ENCODE data around the gene DDX10.
"Not testable (repeated sequence)": the region's sequence is repeated elsewhere in the genome, so short reads cannot be mapped to it uniquely, and the experiment has no call there.

Gene DDX10

GRCh38 chr11:108803776-108804175 is 138.9 kb downstream of the DDX10 start:
- no peaks in the 10 kb centered on the region for H3K36me3 ChIP-seq (ENCODE audit: control insufficient read depth, insufficient read depth, low read length, severe bottlenecking)
- no peak overlapping the region for H3K4me3 ChIP-seq (ENCODE audit: low read length)
- no peaks in the 10 kb centered on the region for H3K4me1 ChIP-seq (ENCODE audit: control insufficient read depth, insufficient read depth, low read length)
- H3K9me3 ChIP-seq (ENCODE audit: control insufficient read depth, low read length): no peaks in the 10 kb centered on the region
- H3K9ac ChIP-seq (ENCODE audit: low read length): no peak overlapping the region
- no peaks in the 10 kb centered on the region for H3K27me3 ChIP-seq (replicated peaks; ENCODE audit: control insufficient read depth, insufficient read depth, low read length)
- peak; percentile 51 for DNase-seq (ENCODE audit: low read depth)

GRCh38 chr11:108804511-108804910 is 139.6 kb downstream of the DDX10 start:
- H3K9me3 ChIP-seq (ENCODE audit: control insufficient read depth, low read length): no peaks in the 10 kb centered on the region

GRCh38 chr11:108805030-108805429 is 140.2 kb downstream of the DDX10 start:
- Histone ChIP-seq H3K36me3 (ENCODE audit: control insufficient read depth, insufficient read depth, low read length, severe bottlenecking) (no peaks in the 10 kb centered on the region), H3K4me3 (ENCODE audit: low read length) (no peak overlapping the region), H3K9ac (ENCODE audit: low read length) (no peak overlapping the region), H3K9me3 (ENCODE audit: control insufficient read depth, low read length) (no peaks in the 10 kb centered on the region), H3K27me3 (replicated peaks; ENCODE audit: control insufficient read depth, insufficient read depth, low read length) (no peaks in the 10 kb centered on the region), H3K4me1 (ENCODE audit: control insufficient read depth, insufficient read depth, low read length) (no peaks in the 10 kb centered on the region)
- no peak for DNase-seq (ENCODE audit: low read depth)

More at GRCh38 chr11:108804511-108804910, 139.6 kb downstream of the DDX10 start:
- Histone ChIP-seq H3K9ac (ENCODE audit: low read length) (no peak overlapping the region), H3K36me3 (ENCODE audit: control insufficient read depth, insufficient read depth, low read length, severe bottlenecking) (no peaks in the 10 kb centered on the region), H3K4me3 (ENCODE audit: low read length) (no peak overlapping the region), H3K27me3 (replicated peaks; ENCODE audit: control insufficient read depth, insufficient read depth, low read length) (no peaks in the 10 kb centered on the region), H3K4me1 (ENCODE audit: control insufficient read depth, insufficient read depth, low read length) (no peaks in the 10 kb centered on the region)
- no peak for DNase-seq (ENCODE audit: low read depth)

DNA sequence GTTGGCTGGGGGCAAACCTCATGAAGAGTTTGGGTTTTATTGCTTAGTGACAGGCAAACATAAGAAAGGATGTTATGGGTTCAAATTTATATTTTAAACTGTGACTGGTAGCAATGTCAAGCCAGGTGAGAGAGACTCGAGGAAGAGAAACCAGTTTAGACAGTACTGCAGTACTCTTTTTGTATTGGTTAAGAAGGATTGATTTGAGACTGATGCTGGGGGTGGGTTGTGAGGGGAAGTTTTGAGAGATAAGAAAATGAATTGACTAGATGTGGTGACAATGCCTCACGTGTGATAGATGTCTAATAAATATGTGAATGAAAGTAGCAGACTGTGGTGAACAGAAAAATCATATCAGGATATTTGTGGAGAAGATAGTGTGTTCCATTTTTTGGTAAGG is 142.4 kb downstream of the DDX10 start:
- Histone ChIP-seq H3K4me3 (ENCODE audit: low read length) (no peak overlapping the region), H3K9ac (ENCODE audit: low read length) (no peak overlapping the region), H3K27me3 (replicated peaks; ENCODE audit: control insufficient read depth, insufficient read depth, low read length) (no peaks in the 10 kb centered on the region), H3K36me3 (ENCODE audit: control insufficient read depth, insufficient read depth, low read length, severe bottlenecking) (no peaks in the 10 kb centered on the region), H3K9me3 (ENCODE audit: control insufficient read depth, low read length) (no peaks in the 10 kb centered on the region), H3K4me1 (ENCODE audit: control insufficient read depth, insufficient read depth, low read length) (no peaks in the 10 kb centered on the region)
- DNase-seq (ENCODE audit: low read depth): no peak

- H3K27me3 ChIP-seq (replicated peaks; ENCODE audit: control insufficient read depth, insufficient read depth, low read length): no peaks in the 10 kb centered on the region
- DNase-seq (ENCODE audit: low read depth): no peak
- no peaks in the 10 kb centered on the region for H3K36me3 ChIP-seq (ENCODE audit: control insufficient read depth, insufficient read depth, low read length, severe bottlenecking)
- H3K9ac ChIP-seq (ENCODE audit: low read length): no peak overlapping the region
- no peaks in the 10 kb centered on the region for H3K9me3 ChIP-seq (ENCODE audit: control insufficient read depth, low read length)
- H3K4me3 ChIP-seq (ENCODE audit: low read length): no peak overlapping the region
- H3K4me1 ChIP-seq (ENCODE audit: control insufficient read depth, insufficient read depth, low read length): no peaks in the 10 kb centered on the region
Observed at GRCh38 chr11:108813086-108813485, 148.2 kb downstream of the DDX10 start.

DNA sequence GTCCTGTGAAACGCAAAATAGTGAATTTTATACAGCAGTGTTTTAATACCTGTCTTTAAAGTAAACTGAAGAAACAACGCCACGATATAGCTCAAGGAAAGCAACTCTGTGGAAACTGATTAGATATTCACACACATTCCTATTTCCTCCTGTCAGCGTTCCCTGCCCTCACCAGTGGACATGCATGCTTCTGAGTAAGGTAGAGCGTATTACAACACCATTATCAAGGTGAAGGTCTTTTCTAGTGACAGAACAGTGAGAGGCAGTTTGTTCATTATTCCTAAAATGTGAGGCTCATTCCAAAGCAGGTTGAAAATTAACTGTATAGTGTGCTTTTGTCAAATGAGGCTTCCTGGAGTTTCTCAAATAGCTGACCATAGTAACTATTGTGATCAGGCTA is 153.1 kb downstream of the DDX10 start:
- Histone ChIP-seq H3K9ac (ENCODE audit: low read length) (no peak overlapping the region), H3K27me3 (replicated peaks; ENCODE audit: control insufficient read depth, insufficient read depth, low read length) (no peaks in the 10 kb centered on the region), H3K4me3 (ENCODE audit: low read length) (no peak overlapping the region), H3K36me3 (ENCODE audit: control insufficient read depth, insufficient read depth, low read length, severe bottlenecking) (no peaks in the 10 kb centered on the region), H3K9me3 (ENCODE audit: control insufficient read depth, low read length) (no peaks in the 10 kb centered on the region), H3K4me1 (ENCODE audit: control insufficient read depth, insufficient read depth, low read length) (no peaks in the 10 kb centered on the region)
- no peak for DNase-seq (ENCODE audit: low read depth)

DNA sequence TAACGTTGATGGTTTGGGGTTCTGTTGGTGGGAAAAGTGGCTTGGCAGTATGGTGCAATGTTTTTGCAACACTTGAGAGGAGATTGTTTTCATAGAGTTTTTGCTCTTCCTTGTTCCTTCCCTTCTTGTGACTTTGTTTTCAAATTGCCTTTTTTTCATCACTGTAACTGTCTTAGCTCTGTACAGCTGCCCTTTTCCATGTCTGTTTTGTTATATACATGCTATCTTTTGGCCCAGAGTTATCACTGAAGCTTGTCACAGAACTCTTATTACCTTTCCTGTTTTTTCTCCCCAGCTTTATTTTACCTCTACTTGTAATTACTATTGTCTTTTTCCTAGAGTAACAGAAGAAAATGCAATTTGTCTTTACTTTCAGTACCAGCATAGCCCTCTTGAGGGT is 154.1 kb downstream of the DDX10 start:
- H3K36me3 ChIP-seq (ENCODE audit: control insufficient read depth, insufficient read depth, low read length, severe bottlenecking): no peaks in the 10 kb centered on the region
- DNase-seq (ENCODE audit: low read depth): peak; percentile 1

DNA sequence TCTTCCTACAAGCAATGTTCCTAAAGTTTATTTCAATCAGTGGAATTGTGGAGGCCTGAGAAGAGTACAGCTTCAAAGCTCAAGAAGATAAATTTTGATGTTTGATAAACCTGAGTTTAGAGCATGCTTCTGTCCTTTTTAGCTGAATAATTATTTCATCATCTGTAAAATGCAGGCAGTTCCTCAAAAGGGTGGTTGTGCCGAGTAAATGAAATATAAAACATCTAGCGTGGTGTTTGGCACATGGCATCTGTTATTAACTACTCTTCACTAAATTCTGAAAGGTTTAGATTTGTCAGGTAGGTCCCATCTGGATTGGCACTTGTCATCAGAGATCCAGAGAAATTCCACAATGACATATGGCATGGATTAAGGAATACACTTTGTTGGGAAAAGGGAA is 155.1 kb downstream of the DDX10 start:
- no peak for DNase-seq (ENCODE audit: low read depth)
- no peaks in the 10 kb centered on the region for H3K9me3 ChIP-seq (ENCODE audit: control insufficient read depth, low read length)

More for the DNA sequence above, 154.1 kb downstream of the DDX10 start:
- Histone ChIP-seq H3K4me3 (ENCODE audit: low read length) (no peak overlapping the region), H3K27me3 (replicated peaks; ENCODE audit: control insufficient read depth, insufficient read depth, low read length) (no peaks in the 10 kb centered on the region), H3K9me3 (ENCODE audit: control insufficient read depth, low read length) (no peaks in the 10 kb centered on the region), H3K9ac (ENCODE audit: low read length) (no peak overlapping the region), H3K4me1 (ENCODE audit: control insufficient read depth, insufficient read depth, low read length) (no peaks in the 10 kb centered on the region)

GRCh38 chr11:108823960-108824359 is 159.1 kb downstream of the DDX10 start:
- H3K4me3 ChIP-seq (ENCODE audit: low read length); H3K9ac ChIP-seq (ENCODE audit: low read length); H3K36me3 ChIP-seq (ENCODE audit: control insufficient read depth, insufficient read depth, low read length, severe bottlenecking); DNase-seq (ENCODE audit: low read depth); H3K4me1 ChIP-seq (ENCODE audit: control insufficient read depth, insufficient read depth, low read length); H3K9me3 ChIP-seq (ENCODE audit: control insufficient read depth, low read length); H3K27me3 ChIP-seq (replicated peaks; ENCODE audit: control insufficient read depth, insufficient read depth, low read length): not testable (repeated sequence)

More for the DNA sequence above, 155.1 kb downstream of the DDX10 start:
- Histone ChIP-seq H3K4me3 (ENCODE audit: low read length) (no peak overlapping the region), H3K9ac (ENCODE audit: low read length) (no peak overlapping the region), H3K4me1 (ENCODE audit: control insufficient read depth, insufficient read depth, low read length) (no peaks in the 10 kb centered on the region), H3K36me3 (ENCODE audit: control insufficient read depth, insufficient read depth, low read length, severe bottlenecking) (no peaks in the 10 kb centered on the region), H3K27me3 (replicated peaks; ENCODE audit: control insufficient read depth, insufficient read depth, low read length) (no peaks in the 10 kb centered on the region)

GRCh38 chr11:108824545-108824944 is 159.7 kb downstream of the DDX10 start:
- H3K9me3 ChIP-seq (ENCODE audit: control insufficient read depth, low read length): peaks cover 2% of the 10 kb centered on the region

GRCh38 chr11:108825381-108825780 is 160.5 kb downstream of the DDX10 start:
- DNase-seq (ENCODE audit: low read depth): no peak
- no peaks in the 10 kb centered on the region for H3K36me3 ChIP-seq (ENCODE audit: control insufficient read depth, insufficient read depth, low read length, severe bottlenecking)
- peaks cover 2% of the 10 kb centered on the region for H3K9me3 ChIP-seq (ENCODE audit: control insufficient read depth, low read length)
- H3K27me3 ChIP-seq (replicated peaks; ENCODE audit: control insufficient read depth, insufficient read depth, low read length): no peaks in the 10 kb centered on the region
- no peak overlapping the region for H3K9ac ChIP-seq (ENCODE audit: low read length)
- H3K4me1 ChIP-seq (ENCODE audit: control insufficient read depth, insufficient read depth, low read length): no peaks in the 10 kb centered on the region
- no peak overlapping the region for H3K4me3 ChIP-seq (ENCODE audit: low read length)

More at GRCh38 chr11:108824545-108824944, 159.7 kb downstream of the DDX10 start:
- peak; percentile 11 for DNase-seq (ENCODE audit: low read depth)
- no peak overlapping the region for H3K9ac ChIP-seq (ENCODE audit: low read length)
- H3K4me1 ChIP-seq (ENCODE audit: control insufficient read depth, insufficient read depth, low read length): no peaks in the 10 kb centered on the region
- no peaks in the 10 kb centered on the region for H3K27me3 ChIP-seq (replicated peaks; ENCODE audit: control insufficient read depth, insufficient read depth, low read length)
- H3K4me3 ChIP-seq (ENCODE audit: low read length): no peak overlapping the region
- H3K36me3 ChIP-seq (ENCODE audit: control insufficient read depth, insufficient read depth, low read length, severe bottlenecking): no peaks in the 10 kb centered on the region

DNA sequence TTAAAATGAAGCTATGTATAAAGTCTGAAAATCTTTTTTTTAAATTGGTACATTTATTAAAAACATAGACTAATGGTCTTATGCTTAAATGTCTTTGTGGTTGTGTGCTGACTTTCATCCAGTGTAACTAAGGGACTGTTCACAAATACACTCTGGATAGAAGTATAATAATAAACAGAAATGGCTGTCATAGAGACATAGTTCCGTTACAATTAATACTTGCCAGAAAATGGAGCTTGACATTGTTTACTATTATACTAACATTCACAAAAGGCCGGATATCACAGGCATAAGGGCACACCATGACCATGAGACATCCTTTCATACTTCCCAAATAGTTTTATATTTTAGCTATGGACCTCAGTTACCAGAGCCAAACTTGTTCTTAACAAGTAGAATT is 161.3 kb downstream of the DDX10 start:
- no peak overlapping the region for H3K4me3 ChIP-seq (ENCODE audit: low read length)
- H3K4me1 ChIP-seq (ENCODE audit: control insufficient read depth, insufficient read depth, low read length): no peaks in the 10 kb centered on the region
- no peak overlapping the region for H3K9ac ChIP-seq (ENCODE audit: low read length)
- H3K9me3 ChIP-seq (ENCODE audit: control insufficient read depth, low read length): peaks cover 2% of the 10 kb centered on the region
- H3K36me3 ChIP-seq (ENCODE audit: control insufficient read depth, insufficient read depth, low read length, severe bottlenecking): no peaks in the 10 kb centered on the region
- no peaks in the 10 kb centered on the region for H3K27me3 ChIP-seq (replicated peaks; ENCODE audit: control insufficient read depth, insufficient read depth, low read length)
- no peak for DNase-seq (ENCODE audit: low read depth)

Measured in adipocyte (in vitro differentiated cells).